Neuronal stem cell (in vitro differentiated cells): Measurements from ENCODE around the gene GOLGA6L2.

Source experiments
- DNase-seq: peaks from one replicate; pipeline ENCODE4 v3.0.0-alpha.2; 2013; ENCODE audit warnings: low spot score
- H2AFZ ChIP-seq: one replicate; pipeline ENCODE4 v1.6.1; 2013; ENCODE audit warnings: mild to moderate bottlenecking, low read length, inconsistent platforms
- H2AK5ac ChIP-seq: 2 replicates; pipeline ENCODE4 v1.6.1; 2013; ENCODE audit warnings: low read depth, mild to moderate bottlenecking, inconsistent platforms, low read length, moderate library complexity, mixed read lengths
- H2BK120ac ChIP-seq: 2 replicates; pipeline ENCODE4 v1.6.1; 2013; ENCODE audit warnings: low read depth, mild to moderate bottlenecking, inconsistent platforms, low read length, moderate library complexity, mixed read lengths
- H2BK12ac ChIP-seq: one replicate; pipeline ENCODE4 v1.6.1; 2013; ENCODE audit warnings: low read length, inconsistent platforms
- H2BK15ac ChIP-seq: 2 replicates; pipeline ENCODE4 v1.6.1; 2013; ENCODE audit warnings: mild to moderate bottlenecking, low read length, inconsistent platforms, mixed read lengths
- H2BK5ac ChIP-seq: one replicate; pipeline ENCODE4 v1.6.1; 2013; ENCODE audit warnings: inconsistent platforms, mild to moderate bottlenecking, low read length, moderate library complexity
- H3K14ac ChIP-seq: one replicate; pipeline ENCODE4 v1.6.1; 2013; ENCODE audit warnings: low read length, inconsistent platforms
- H3K18ac ChIP-seq: 2 replicates; pipeline ENCODE4 v1.6.1; 2013; ENCODE audit warnings: low read length, inconsistent platforms
- H3K23ac ChIP-seq: 2 replicates; pipeline ENCODE4 v1.6.1; 2013; ENCODE audit warnings: low read depth, mild to moderate bottlenecking, mixed read lengths, low read length, inconsistent platforms; ENCODE audit not compliant: poor library complexity
- H3K27ac ChIP-seq: replicated peaks from 3 replicates; pipeline ENCODE4 v1.5.1; 2013; ENCODE audit warnings: low read length, inconsistent platforms
- H3K27me3 ChIP-seq, 3 experiments: 2 replicates each; pipeline ENCODE4 v1.6.1; 2013; ENCODE audit warnings: low read length in 3 of 3, mild to moderate bottlenecking in 2 of 3, inconsistent platforms in 1 of 3, low read depth in 1 of 3, mixed read lengths in 1 of 3, moderate library complexity in 1 of 3; ENCODE audit not compliant: control insufficient read depth in 3 of 3, insufficient read depth in 3 of 3
- H3K36me3 ChIP-seq, 2 donors: replicated peaks in 1 of 2; 2 replicates each; pipeline ENCODE4 v1.6.1; 2013; ENCODE audit warnings: low read length in 2 of 2; ENCODE audit not compliant: control insufficient read depth in 2 of 2, insufficient read depth in 2 of 2
- H3K4ac ChIP-seq: 2 replicates; pipeline ENCODE4 v1.6.1; 2013; ENCODE audit warnings: inconsistent platforms, mild to moderate bottlenecking, low read length, moderate library complexity
- H3K4me1 ChIP-seq, 2 donors: 1 replicate in 1 of 2; 2 replicates in 1 of 2; pipeline ENCODE4 v1.6.1; 2013; ENCODE audit warnings: low read length in 2 of 2, low read depth in 1 of 2; ENCODE audit not compliant: control insufficient read depth in 2 of 2, insufficient read depth in 1 of 2
- H3K4me2 ChIP-seq: one replicate; pipeline ENCODE4 v1.6.1; 2013; ENCODE audit warnings: mild to moderate bottlenecking, low read length, inconsistent platforms; ENCODE audit not compliant: insufficient read depth, poor library complexity, severe bottlenecking
- H3K4me3 ChIP-seq, 2 donors: 2 replicates each; pipeline ENCODE4 v1.5.1; 2013; ENCODE audit warnings: low read length in 2 of 2, mild to moderate bottlenecking in 2 of 2, inconsistent platforms in 1 of 2, moderate library complexity in 1 of 2
- H3K79me1 ChIP-seq: one replicate; pipeline ENCODE4 v1.6.1; 2013; ENCODE audit warnings: low read depth, mild to moderate bottlenecking, inconsistent platforms, low read length, moderate library complexity
- H3K9ac ChIP-seq: one replicate; pipeline ENCODE4 v1.6.1; 2013; ENCODE audit warnings: mild to moderate bottlenecking, low read depth, low read length, inconsistent platforms; ENCODE audit not compliant: poor library complexity
- H3K9me3 ChIP-seq, 2 donors: replicated peaks in 1 of 2; 2 replicates each; pipeline versions ENCODE3 to v1.6.1; 2013; ENCODE audit warnings: low read length in 2 of 2, mild to moderate bottlenecking in 2 of 2, inconsistent platforms in 1 of 2, low read depth in 1 of 2, mixed read lengths in 1 of 2, moderate library complexity in 1 of 2; ENCODE audit not compliant: control insufficient read depth in 2 of 2, insufficient read depth in 1 of 2
- H4K8ac ChIP-seq: one replicate; pipeline ENCODE4 v1.6.1; 2013; ENCODE audit warnings: low read depth, mild to moderate bottlenecking, inconsistent platforms, low read length, moderate library complexity
- H4K91ac ChIP-seq: one replicate; pipeline ENCODE4 v1.6.1; 2013; ENCODE audit warnings: low read length, low read depth, mild to moderate bottlenecking, inconsistent platforms; ENCODE audit not compliant: poor library complexity
- WGBS, 2 donors: extraction: QIAGEN DNeasy Blood & Tissue Kit; methylation state at CpG; one replicate each; pipeline ENCODE4 v1.1.7; 2013; ENCODE audit warnings: missing lambda C conversion rate in 2 of 2, mixed read lengths in 1 of 2; ENCODE audit not compliant: insufficient read length in 2 of 2, insufficient replicate concordance in 1 of 2; ENCODE audit errors: extremely low coverage in 2 of 2; 5-methylcytosine and 5-hydroxymethylcytosine counted together

The GOLGA6L2 gene

DNA sequence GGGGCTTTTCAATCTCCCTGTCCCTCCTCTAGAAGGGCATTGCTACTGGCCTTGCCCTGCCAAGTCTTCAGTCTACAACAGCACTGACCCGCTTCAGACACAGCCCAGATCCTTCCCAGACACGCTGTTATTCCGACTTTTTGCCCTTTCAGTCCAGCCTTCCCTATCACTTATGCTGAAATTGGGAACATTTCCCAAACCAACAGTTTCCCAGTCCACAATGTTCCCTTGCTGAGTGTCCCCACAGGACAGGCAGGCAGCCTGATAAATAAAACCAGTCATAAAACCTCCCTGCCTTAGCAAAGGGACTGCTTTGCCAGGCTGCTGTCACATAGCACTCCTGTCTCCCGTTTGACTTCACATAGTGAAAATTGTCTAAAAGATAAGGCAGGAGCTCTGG lies 43.5 kb downstream of the GOLGA6L2 start:
- H4K91ac ChIP-seq = no peak overlapping the region
- no peak overlapping the region for H3K23ac ChIP-seq
- H3K36me3 ChIP-seq = no peaks in the 10 kb centered on the region
- no peak overlapping the region for H3K27ac ChIP-seq
- H3K4ac ChIP-seq = no peak overlapping the region
- no peak for DNase-seq
- peaks cover 0 to 8% of the 10 kb centered on the region in 2 donors for H3K9me3 ChIP-seq
- no peak overlapping the region for H3K9ac ChIP-seq
- no peak overlapping the region for H2BK15ac ChIP-seq
- H4K8ac ChIP-seq = no peak overlapping the region
- H2BK12ac ChIP-seq = no peak overlapping the region
- H3K4me2 ChIP-seq = no peak overlapping the region
- WGBS, 2 donors = no CpG with 5 or more reads among the region's 4 CpGs
- H3K4me3 ChIP-seq = no peak overlapping the region
- H2BK120ac ChIP-seq = no peak overlapping the region
- H3K27me3 ChIP-seq = no peaks in the 10 kb centered on the region
- H2AK5ac ChIP-seq = no peak overlapping the region
- H3K14ac ChIP-seq = no peak overlapping the region
- H3K79me1 ChIP-seq = peaks cover 2% of the 10 kb centered on the region
- no peaks in the 10 kb centered on the region for H3K4me1 ChIP-seq
- no peak overlapping the region for H2BK5ac ChIP-seq
- H3K18ac ChIP-seq = no peak overlapping the region
- H2AFZ ChIP-seq = no peak overlapping the region

DNA sequence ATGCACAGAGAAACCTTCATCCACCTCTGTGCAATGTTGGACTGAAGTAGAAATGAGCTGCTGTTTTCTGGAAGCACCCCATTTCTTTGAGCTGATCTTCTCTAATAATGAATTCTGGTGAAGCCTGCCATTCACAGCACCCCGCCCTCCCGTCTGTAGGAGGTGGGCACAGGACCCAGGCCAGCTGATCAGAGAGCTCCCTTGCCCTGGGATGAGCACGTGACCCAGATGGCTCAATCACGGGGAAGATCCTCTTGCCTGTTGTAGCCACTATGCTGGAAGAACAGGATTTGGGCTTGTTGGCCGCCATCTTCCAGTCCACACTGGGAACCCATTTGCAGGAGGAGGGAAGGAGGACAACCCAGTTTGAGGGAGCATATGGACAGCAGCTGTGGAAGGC lies 44.5 kb downstream of the GOLGA6L2 start:
- H2AK5ac ChIP-seq = no peak overlapping the region
- H3K14ac ChIP-seq = no peak overlapping the region
- H3K4me2 ChIP-seq = no peak overlapping the region
- H3K23ac ChIP-seq = no peak overlapping the region
- H2AFZ ChIP-seq = no peak overlapping the region
- H2BK15ac ChIP-seq = no peak overlapping the region
- no peak overlapping the region for H4K91ac ChIP-seq
- H3K36me3 ChIP-seq = no peaks in the 10 kb centered on the region
- no peak overlapping the region for H3K27ac ChIP-seq
- H3K9me3 ChIP-seq = peaks cover 0 to 8% of the 10 kb centered on the region in 2 donors
- no peak overlapping the region for H2BK120ac ChIP-seq
- H3K4me3 ChIP-seq = no peak overlapping the region
- H3K27me3 ChIP-seq = no peaks in the 10 kb centered on the region
- H3K4ac ChIP-seq = no peak overlapping the region
- peaks cover 2% of the 10 kb centered on the region for H3K79me1 ChIP-seq
- no peak overlapping the region for H4K8ac ChIP-seq
- H3K9ac ChIP-seq = no peak overlapping the region
- no peak overlapping the region for H2BK5ac ChIP-seq
- H3K18ac ChIP-seq = no peak overlapping the region
- no CpG with 5 or more reads among the region's 5 CpGs for WGBS, 2 donors
- H3K4me1 ChIP-seq = no peaks in the 10 kb centered on the region
- no peak overlapping the region for H2BK12ac ChIP-seq
- DNase-seq = no peak

DNA sequence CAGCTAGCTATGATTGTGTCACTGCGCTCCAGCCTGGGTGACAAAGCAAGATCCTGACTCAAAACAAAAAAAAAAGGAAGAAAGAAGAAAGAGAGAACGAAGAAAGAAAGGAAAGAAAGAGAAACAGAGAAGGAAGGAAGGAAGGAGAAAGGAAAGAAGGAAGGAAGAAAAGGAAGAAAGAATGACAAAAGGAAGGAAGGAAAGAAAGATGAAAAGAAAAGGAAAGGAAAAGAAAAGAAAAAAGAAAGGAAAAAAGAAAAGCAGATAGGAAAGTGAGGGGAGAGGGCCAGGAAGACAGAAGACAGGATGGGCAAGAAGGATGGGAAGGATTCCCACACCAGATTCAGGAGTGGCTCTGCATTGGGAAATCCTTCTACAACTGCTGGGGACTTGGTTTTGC lies 44.9 kb downstream of the GOLGA6L2 start:
- Histone ChIP-seq H3K9ac (no peak overlapping the region), H3K36me3 (no peaks in the 10 kb centered on the region)
- no CpG with 5 or more reads among the region's 2 CpGs for WGBS, 2 donors

DNA sequence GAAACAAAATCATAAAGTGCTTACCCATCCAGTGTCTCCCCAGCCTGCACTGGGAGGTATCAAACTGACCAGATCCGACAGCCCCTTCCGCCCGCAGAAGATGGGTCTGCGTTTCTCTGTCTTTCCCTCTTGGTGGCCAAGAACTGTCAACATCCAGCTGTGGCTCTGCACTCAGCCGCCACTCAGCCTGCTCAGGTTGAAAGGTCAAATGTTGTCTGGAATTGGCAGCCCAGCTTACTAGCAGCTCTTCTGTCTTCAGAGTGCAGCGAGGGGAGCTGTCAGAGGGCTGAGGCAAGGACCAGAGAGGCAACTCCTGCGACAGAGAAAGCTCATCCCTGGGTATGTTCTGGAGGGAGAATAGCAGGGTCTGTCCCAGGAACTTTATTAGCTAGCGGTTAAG lies 45.4 kb downstream of the GOLGA6L2 start:
- no peak overlapping the region for H3K18ac ChIP-seq
- no peak overlapping the region for H2BK120ac ChIP-seq
- no peak overlapping the region for H3K4me2 ChIP-seq
- no peak overlapping the region for H2BK5ac ChIP-seq
- no peak overlapping the region for H2AK5ac ChIP-seq
- no peak overlapping the region for H4K91ac ChIP-seq
- H3K4me3 ChIP-seq = no peak overlapping the region
- no peak overlapping the region for H3K4ac ChIP-seq
- no peak overlapping the region for H2BK15ac ChIP-seq
- H3K14ac ChIP-seq = no peak overlapping the region
- H2AFZ ChIP-seq = no peak overlapping the region
- peaks cover 2% of the 10 kb centered on the region for H3K79me1 ChIP-seq
- DNase-seq = no peak
- H3K9me3 ChIP-seq = peaks cover 0 to 8% of the 10 kb centered on the region in 2 donors
- H3K36me3 ChIP-seq = no peaks in the 10 kb centered on the region
- H2BK12ac ChIP-seq = no peak overlapping the region
- WGBS, 2 donors = no CpG with 5 or more reads among the region's 8 CpGs
- H3K4me1 ChIP-seq = no peaks in the 10 kb centered on the region
- H3K23ac ChIP-seq = no peak overlapping the region
- no peak overlapping the region for H3K27ac ChIP-seq
- no peaks in the 10 kb centered on the region for H3K27me3 ChIP-seq
- no peak overlapping the region for H4K8ac ChIP-seq
- no peak overlapping the region for H3K9ac ChIP-seq

More for the DNA sequence above, 44.9 kb downstream of the GOLGA6L2 start:
- Histone ChIP-seq H3K27me3 (no peaks in the 10 kb centered on the region), H3K4ac (no peak overlapping the region), H3K23ac (no peak overlapping the region), H3K4me2 (no peak overlapping the region), H3K9me3 (peaks cover 0 to 8% of the 10 kb centered on the region in 2 donors), H4K8ac (no peak overlapping the region), H2BK15ac (no peak overlapping the region), H3K4me1 (no peaks in the 10 kb centered on the region), H3K14ac (no peak overlapping the region), H3K79me1 (peaks cover 2% of the 10 kb centered on the region), H2BK120ac (no peak overlapping the region), H2AFZ (no peak overlapping the region), H3K18ac (no peak overlapping the region), H4K91ac (no peak overlapping the region), H2BK5ac (no peak overlapping the region), H2AK5ac (no peak overlapping the region), H3K4me3 (no peak overlapping the region), H3K27ac (no peak overlapping the region), H2BK12ac (no peak overlapping the region)
- no peak for DNase-seq
